WERI-Rb-1 (cell line): ENCODE data around the gene FAM24B.

Experiments
- DNase-seq: peaks from one replicate; pipeline ENCODE4 v3.0.0-alpha.2; 2020
- H3K27ac ChIP-seq: fragments of 250-450 bp; sonication (Bioruptor Pico); 2 replicates; pipeline ENCODE4 v1.5.1; 2020; ENCODE audit warnings: mild to moderate bottlenecking, moderate library complexity
- H3K27me3 ChIP-seq: fragments of 250-450 bp; sonication (Bioruptor Pico); 2 replicates; pipeline ENCODE4 v1.5.1; 2021; ENCODE audit warnings: mild to moderate bottlenecking, low read depth, moderate library complexity; ENCODE audit not compliant: insufficient read depth, severe bottlenecking
- H3K36me3 ChIP-seq: fragments of 250-450 bp; sonication (Bioruptor Pico); 2 replicates; pipeline ENCODE4 v1.5.1; 2020; ENCODE audit warnings: mild to moderate bottlenecking, moderate library complexity
- H3K4me3 ChIP-seq: 2 replicates; pipeline ENCODE4 v1.5.1; 2011; ENCODE audit warnings: low read depth, mild to moderate bottlenecking, control low read depth, low read length
- H3K9me3 ChIP-seq: fragments of 250-450 bp; sonication (Bioruptor Pico); 2 replicates; pipeline ENCODE4 v1.5.1; 2021; ENCODE audit warnings: mild to moderate bottlenecking, moderate library complexity; ENCODE audit not compliant: severe bottlenecking
- CTCF ChIP-seq: IDR thresholded peaks from 2 replicates; pipeline ENCODE4 v1.5.1; 2011; ENCODE audit warnings: low read depth, mild to moderate bottlenecking, control low read depth, inconsistent platforms, low read length

Gene FAM24B

GRCh38 chr10:122838880-122839279 lies 40.5 kb downstream of the FAM24B start:
- Histone ChIP-seq H3K4me3 (no peak overlapping the region), H3K36me3 (no peaks in the 10 kb centered on the region), H3K27ac (no peak overlapping the region), H3K9me3 (peaks cover 2% of the 10 kb centered on the region), H3K27me3 (no peaks in the 10 kb centered on the region)
- DNase-seq, result no peak
- no peak for TF ChIP-seq CTCF

- Histone ChIP-seq H3K9me3 (no peaks in the 10 kb centered on the region), H3K4me3 (no peak overlapping the region), H3K27me3 (no peaks in the 10 kb centered on the region), H3K36me3 (no peaks in the 10 kb centered on the region), H3K27ac (no peak overlapping the region)
- DNase-seq, result no peak
- no peak for TF ChIP-seq CTCF
Observed at GRCh38 chr10:122835908-122836307, 43.5 kb downstream of the FAM24B start.

DNA sequence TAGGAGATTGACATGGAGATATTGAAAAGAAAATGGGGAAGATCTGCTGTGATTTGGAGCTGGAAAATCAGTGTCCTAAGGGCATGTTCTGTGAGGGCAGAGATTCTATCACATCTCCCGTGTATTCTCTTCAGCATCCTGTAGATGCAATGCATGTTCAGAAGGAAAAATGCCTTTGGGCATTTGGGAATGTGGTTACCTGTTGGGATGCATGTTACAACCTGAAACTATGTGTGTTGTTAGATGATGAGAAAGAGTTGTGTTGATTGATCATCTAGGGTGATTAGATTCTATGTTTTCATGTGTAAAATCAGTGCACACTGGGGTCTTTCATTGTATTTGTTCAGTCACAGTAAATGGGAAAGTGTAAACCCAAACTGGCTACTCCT lies 48.4 kb downstream of the FAM24B start:
- TF ChIP-seq CTCF, result no peak
- no peaks in the 10 kb centered on the region for H3K27me3 ChIP-seq
- DNase-seq, result no peak
- H3K4me3 ChIP-seq, result no peak overlapping the region
- H3K27ac ChIP-seq, result no peak overlapping the region
- no peaks in the 10 kb centered on the region for H3K36me3 ChIP-seq
- H3K9me3 ChIP-seq, result peaks cover 2% of the 10 kb centered on the region

DNA sequence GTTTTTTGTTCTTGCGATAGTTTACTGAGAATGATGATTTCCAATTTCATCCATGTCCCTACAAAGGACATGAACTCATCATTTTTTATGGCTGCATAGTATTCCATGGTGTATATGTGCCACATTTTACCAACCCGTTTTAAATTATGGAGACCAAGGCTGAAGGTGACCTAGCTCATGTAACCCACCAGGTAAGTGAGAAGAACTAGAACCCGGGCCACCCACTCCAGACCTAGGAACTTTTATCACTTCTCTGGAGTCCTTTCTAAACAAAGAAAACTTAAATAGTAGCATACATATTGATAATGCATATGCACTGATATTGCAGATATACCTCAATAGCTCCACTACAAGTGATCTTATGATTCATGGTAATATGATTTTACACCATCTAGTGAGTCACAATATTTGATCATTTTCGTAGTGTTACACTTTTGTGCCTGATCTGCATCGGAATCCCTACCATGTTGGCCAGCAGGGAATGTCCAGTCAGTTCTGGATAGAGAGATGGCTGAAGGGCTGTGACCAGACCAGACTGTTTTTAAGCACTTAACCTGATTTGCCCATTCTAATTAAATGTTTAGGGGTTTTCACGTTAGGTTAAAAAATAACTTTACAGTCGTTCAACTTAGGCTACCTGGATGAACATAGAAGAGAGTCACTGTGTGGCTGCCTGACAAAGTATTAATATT lies 49.0 kb downstream of the FAM24B start:
- no peak overlapping the region for H3K4me3 ChIP-seq
- H3K36me3 ChIP-seq, result no peaks in the 10 kb centered on the region
- no peak overlapping the region for H3K27ac ChIP-seq
- DNase-seq, result no peak
- H3K9me3 ChIP-seq, result peaks cover 2% of the 10 kb centered on the region
- H3K27me3 ChIP-seq, result no peaks in the 10 kb centered on the region
- no peak for TF ChIP-seq CTCF

DNA sequence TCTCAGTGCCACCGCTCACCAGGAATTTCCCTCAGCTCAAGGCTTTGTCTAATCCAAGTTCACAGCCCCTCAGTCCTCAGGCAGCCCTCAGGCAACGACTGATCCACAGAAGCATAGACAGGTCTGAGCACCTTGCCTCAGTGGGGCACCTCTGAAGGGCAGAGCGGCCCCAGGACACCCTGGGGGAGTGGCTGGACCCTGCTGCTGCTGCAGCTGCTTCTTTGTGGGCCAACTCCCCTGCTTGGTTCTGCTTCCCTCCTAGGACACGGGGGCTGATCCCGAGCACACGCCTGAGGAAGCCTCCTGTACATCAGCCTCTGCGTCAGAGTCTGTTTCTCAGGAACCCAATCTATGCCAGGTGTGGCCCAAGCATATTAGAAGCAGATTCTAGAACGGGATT lies 49.9 kb downstream of the FAM24B start:
- no peak for DNase-seq
- no peaks in the 10 kb centered on the region for H3K36me3 ChIP-seq
- peaks cover 2% of the 10 kb centered on the region for H3K9me3 ChIP-seq
- no peak overlapping the region for H3K4me3 ChIP-seq
- TF ChIP-seq CTCF, result no peak
- H3K27me3 ChIP-seq, result no peaks in the 10 kb centered on the region
- H3K27ac ChIP-seq, result no peak overlapping the region

DNA sequence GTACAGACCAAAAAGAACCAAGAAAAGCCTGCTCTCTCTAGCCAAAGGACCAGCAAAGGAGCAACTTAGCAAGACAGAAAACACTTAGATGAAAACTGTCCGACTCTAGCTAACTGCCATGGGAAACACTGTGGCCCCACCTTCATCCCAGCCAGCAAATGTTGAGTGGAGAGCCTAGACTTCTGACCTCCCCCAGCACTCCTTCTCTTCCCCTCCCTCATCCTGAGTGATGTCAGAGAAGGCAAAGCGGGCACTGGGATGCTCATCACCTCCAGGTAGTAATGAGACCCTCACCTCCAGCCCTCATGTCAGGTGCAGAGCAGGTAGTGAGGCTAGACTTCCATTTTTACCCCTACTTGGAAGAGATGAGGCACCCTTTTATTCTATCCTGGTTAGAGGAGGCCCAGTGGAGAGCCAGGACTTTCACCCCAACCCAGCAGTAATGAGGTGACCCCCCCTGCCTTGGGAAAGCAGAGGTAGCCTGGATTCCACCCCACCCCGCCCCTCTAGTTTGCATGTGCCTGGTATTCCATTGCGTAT lies 50.6 kb downstream of the FAM24B start:
- DNase-seq, result no peak
- no peaks in the 10 kb centered on the region for H3K36me3 ChIP-seq
- no peak overlapping the region for H3K27ac ChIP-seq
- H3K9me3 ChIP-seq, result peaks cover 2% of the 10 kb centered on the region
- H3K4me3 ChIP-seq, result no peak overlapping the region
- no peaks in the 10 kb centered on the region for H3K27me3 ChIP-seq
- TF ChIP-seq CTCF, result no peak
